A673 (cell line): Measurements from ENCODE around the gene MINK1. TPM values are rescaled to one million over a fixed set of nuclear protein-coding genes. Genes with fewer than 3 reads are reported as not detected.

Experiments used
- BruUV-seq: library from RNA; stranded (reverse); fragments of 400-500 nt; replicated peaks from 2 replicates; lab custom pipeline; 2021; lab: Mats Ljungman, UMichigan
- CTCF ChIA-PET: fragments of 300-600 bp; sonication (Branson Sonifier 250); formaldehyde crosslinking; loops from one replicate; lab custom pipeline; 2022; ENCODE audit warnings: antibody characterized with exemption; lab: Charles Lee
- POLR2A ChIA-PET: fragments of 300-600 bp; sonication (Branson Sonifier 250); formaldehyde crosslinking; loops from one replicate; lab custom pipeline; 2022; ENCODE audit warnings: antibody characterized with exemption; ENCODE audit not compliant: low non-redundant PET; lab: Charles Lee
- DNase-seq: peaks from one replicate; pipeline ENCODE4 v3.0.0-alpha.2; 2015; ENCODE audit warnings: low spot score
- H3K27ac ChIP-seq: fragments of 200-600 bp; sonication (generic); 2 replicates; pipeline ENCODE4 v1.5.1; 2016; ENCODE audit warnings: mixed run types, low read depth, mild to moderate bottlenecking, mixed read lengths, antibody characterized with exemption, low read length; ENCODE audit not compliant: poor library complexity, severe bottlenecking
- H3K27me3 ChIP-seq: fragments of 200-600 bp; sonication (generic); replicated peaks from 2 replicates; pipeline ENCODE4 v1.6.1; 2017; ENCODE audit warnings: mixed run types, low read depth, mild to moderate bottlenecking, mixed read lengths, antibody characterized with exemption, low read length; ENCODE audit not compliant: insufficient read depth, poor library complexity
- H3K36me3 ChIP-seq: fragments of 200-600 bp; sonication (generic); 2 replicates; pipeline ENCODE4 v1.6.1; 2016; ENCODE audit warnings: mixed run types, mild to moderate bottlenecking, mixed read lengths, antibody characterized with exemption, low read length; ENCODE audit not compliant: insufficient read depth, poor library complexity, severe bottlenecking
- H3K4me1 ChIP-seq: fragments of 200-600 bp; sonication (generic); 2 replicates; pipeline ENCODE4 v1.6.1; 2017; ENCODE audit warnings: mixed run types, mild to moderate bottlenecking, mixed read lengths, antibody characterized with exemption, low read length; ENCODE audit not compliant: insufficient read depth, poor library complexity, severe bottlenecking
- H3K4me3 ChIP-seq: fragments of 200-600 bp; sonication (generic); 2 replicates; pipeline ENCODE4 v1.5.1; 2016; ENCODE audit warnings: low read depth, mixed run types, mild to moderate bottlenecking, mixed read lengths, low read length; ENCODE audit not compliant: poor library complexity, severe bottlenecking
- H3K9me3 ChIP-seq: fragments of 200-600 bp; sonication (generic); 2 replicates; pipeline ENCODE4 v1.6.1; 2016; ENCODE audit warnings: mixed run types, low read depth, mild to moderate bottlenecking, mixed read lengths, antibody characterized with exemption, low read length; ENCODE audit not compliant: poor library complexity, severe bottlenecking
- EZH2 ChIP-seq: fragments of 200-600 bp; sonication (generic); IDR thresholded peaks from 2 replicates; pipeline ENCODE4 v1.6.1; 2017; ENCODE audit warnings: borderline replicate concordance, low read depth, mild to moderate bottlenecking, mixed read lengths, antibody characterized with exemption, low read length; ENCODE audit not compliant: poor library complexity, severe bottlenecking
- intact Hi-C: fragments of 100-400 bp; cut with micrococcal nuclease; formaldehyde crosslinking; loops from one replicate; pipeline ENCODE4 v1.10.0; 2022; ENCODE audit not compliant: unreplicated experiment
- total RNA-seq: library from RNA; stranded (reverse); gene quantifications from 2 replicates; pipeline ENCODE4 v1.2.3, GENCODE V29; 2021
- TF ChIP-seq, protein P1 (sequence below): fragments of 300-800, 200-600 bp; sonication (generic); conservative IDR thresholded peaks from 2 replicates; pipeline ENCODE4 v1.5.1; 2017; ENCODE audit warnings: low read depth, mild to moderate bottlenecking, antibody characterized with exemption, low read length, moderate library complexity, mixed read lengths

The MINK1 gene
- total RNA-seq, 1 experiment from 2014 or later, result 67.7 TPM

DNA sequence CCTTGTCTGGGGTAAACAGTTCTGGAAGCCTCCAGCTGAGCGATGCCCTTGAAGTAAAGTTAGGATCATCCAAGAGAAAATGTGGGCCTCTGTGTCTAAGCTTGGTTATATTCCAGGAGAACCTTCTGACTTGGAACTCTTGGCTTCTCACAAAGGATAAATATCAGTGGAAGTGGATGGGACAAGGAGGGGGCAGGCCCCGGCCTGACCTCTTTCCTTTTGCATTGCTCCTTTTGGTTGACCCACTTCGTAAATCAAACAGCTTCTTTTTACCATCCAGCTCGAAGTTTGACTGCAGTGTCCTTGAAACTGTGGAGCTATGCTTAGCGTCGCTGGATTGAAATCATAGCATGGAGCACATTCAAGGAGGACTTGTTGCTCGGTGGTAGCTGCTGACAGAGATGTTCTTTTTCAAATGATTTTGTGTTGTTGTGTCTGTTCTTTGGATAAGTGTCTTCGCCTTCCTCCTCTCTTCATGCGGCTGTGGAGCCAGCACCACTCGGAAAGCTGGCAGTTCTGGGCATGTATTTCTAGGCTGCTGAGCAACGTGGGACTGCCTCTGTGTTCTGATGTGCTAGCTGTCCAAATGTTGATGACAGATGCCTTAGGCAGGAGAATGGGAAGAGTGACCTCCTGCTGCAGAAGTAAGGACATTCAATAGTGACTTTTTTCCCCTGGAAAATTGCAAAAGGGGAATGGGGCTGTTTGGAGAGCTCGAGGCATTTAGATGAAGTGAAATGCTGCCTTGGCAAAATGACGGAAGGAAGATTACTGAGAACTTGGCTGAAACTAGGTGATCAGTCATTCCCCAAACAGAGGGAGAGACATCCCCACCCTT is 4.5 kb downstream of the MINK1 start:
- Histone ChIP-seq H3K4me3 (no peak overlapping the region), H3K27me3 (no peaks in the 10 kb centered on the region), H3K27ac (no peak overlapping the region), H3K4me1 (peaks cover 11% of the 10 kb centered on the region), H3K36me3 (no peaks in the 10 kb centered on the region), H3K9me3 (no peaks in the 10 kb centered on the region)
- intact Hi-C loops, result no loop called here
- TF ChIP-seq, protein P1, sequence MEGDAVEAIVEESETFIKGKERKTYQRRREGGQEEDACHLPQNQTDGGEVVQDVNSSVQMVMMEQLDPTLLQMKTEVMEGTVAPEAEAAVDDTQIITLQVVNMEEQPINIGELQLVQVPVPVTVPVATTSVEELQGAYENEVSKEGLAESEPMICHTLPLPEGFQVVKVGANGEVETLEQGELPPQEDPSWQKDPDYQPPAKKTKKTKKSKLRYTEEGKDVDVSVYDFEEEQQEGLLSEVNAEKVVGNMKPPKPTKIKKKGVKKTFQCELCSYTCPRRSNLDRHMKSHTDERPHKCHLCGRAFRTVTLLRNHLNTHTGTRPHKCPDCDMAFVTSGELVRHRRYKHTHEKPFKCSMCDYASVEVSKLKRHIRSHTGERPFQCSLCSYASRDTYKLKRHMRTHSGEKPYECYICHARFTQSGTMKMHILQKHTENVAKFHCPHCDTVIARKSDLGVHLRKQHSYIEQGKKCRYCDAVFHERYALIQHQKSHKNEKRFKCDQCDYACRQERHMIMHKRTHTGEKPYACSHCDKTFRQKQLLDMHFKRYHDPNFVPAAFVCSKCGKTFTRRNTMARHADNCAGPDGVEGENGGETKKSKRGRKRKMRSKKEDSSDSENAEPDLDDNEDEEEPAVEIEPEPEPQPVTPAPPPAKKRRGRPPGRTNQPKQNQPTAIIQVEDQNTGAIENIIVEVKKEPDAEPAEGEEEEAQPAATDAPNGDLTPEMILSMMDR, result no peak
- TF ChIP-seq EZH2, result no peak
- BruUV-seq, result no TSS peak
- DNase-seq, result no peak
- ChIA-PET POLR2A (no interaction called here), CTCF (interaction anchor here (0.7 kb wide), 1 partner anchor 14 kb away, joined by 3 read pairs; no protein-coding TSS in a partner anchor)

DNA sequence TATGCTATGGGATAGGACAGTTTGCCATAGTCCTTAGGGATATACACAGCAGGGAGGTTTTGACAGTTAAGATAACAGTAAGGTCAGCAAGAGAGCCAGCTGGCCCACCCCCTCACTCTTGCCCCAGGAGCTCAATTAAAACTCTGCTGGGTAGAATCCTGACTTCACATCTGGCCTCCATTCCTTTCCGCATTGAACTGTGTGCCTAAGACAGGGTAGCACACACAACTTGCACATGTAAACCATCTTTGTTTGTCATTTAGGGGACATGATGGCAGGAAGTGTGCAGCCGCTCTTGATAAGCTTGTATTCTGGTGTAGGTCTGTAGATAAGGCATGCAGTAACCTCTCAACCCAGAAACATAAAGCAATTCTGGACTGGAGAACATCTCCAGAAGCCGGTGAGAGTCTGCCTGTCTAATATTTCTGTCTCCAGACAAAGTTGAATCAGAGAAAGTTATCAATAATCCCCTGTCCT is 5.2 kb downstream of the MINK1 start:
- no TSS peak for BruUV-seq
- no peaks in the 10 kb centered on the region for H3K9me3 ChIP-seq
- no peak overlapping the region for H3K27ac ChIP-seq
- peaks cover 11% of the 10 kb centered on the region for H3K4me1 ChIP-seq
- ChIA-PET CTCF (no interaction called here), POLR2A (no interaction called here)
- H3K36me3 ChIP-seq, result no peaks in the 10 kb centered on the region
- intact Hi-C loops, result no loop called here
- H3K4me3 ChIP-seq, result no peak overlapping the region
- TF ChIP-seq, protein P1, result no peak
- TF ChIP-seq EZH2, result no peak
- no peak for DNase-seq
- H3K27me3 ChIP-seq, result no peaks in the 10 kb centered on the region

DNA sequence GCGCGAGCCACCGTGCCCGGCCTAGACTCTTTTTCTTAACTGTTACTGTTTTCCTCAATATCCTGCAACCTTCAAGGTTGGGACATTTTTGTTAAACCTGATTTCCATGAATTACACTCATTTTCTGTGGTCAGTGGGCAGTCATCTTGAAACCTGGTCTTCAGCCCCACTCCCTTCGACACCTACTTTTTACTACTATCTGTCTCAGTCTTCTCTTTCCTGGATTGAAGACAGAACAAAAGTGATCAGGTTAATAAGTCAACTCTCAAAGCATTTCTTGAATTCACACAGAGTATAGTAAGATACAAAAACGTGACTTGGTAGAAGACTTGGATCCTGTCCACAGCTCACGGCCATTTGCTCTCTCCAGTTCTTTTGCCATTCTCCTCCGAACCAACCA is 6.1 kb downstream of the MINK1 start:
- Histone ChIP-seq H3K27me3 (no peaks in the 10 kb centered on the region), H3K4me3 (no peak overlapping the region), H3K27ac (peak overlapping the region; percentile 40), H3K36me3 (no peaks in the 10 kb centered on the region), H3K9me3 (no peaks in the 10 kb centered on the region), H3K4me1 (peaks cover 11% of the 10 kb centered on the region)
- CTCF ChIA-PET, result no interaction called here
- no peak for TF ChIP-seq EZH2
- TF ChIP-seq, protein P1, result no peak
- POLR2A ChIA-PET, result no interaction called here
- DNase-seq, result no peak
- intact Hi-C loops, result no loop called here
- no TSS peak for BruUV-seq
